Epithelial cell of alveolus of lung (primary cell): Measurements from ENCODE around the gene WFDC10B. TPM values are rescaled to one million over a fixed set of nuclear protein-coding genes. Genes with fewer than 3 reads are reported as not detected.

ENCODE experiments used
- total RNA-seq: library from RNA; depleted of rRNA; stranded (reverse); fragments of >200 nt; gene quantifications from 2 replicates; pipeline ENCODE4 v1.2.1, GENCODE V29; 2015

WFDC10B gene
- not detected in 2 replicates for total RNA-seq

GRCh38 chr20:45704969-45705637, at the start of gene WFDC10B:
WFDC10B (minus strand) TSS chr20:45705019; CDS start chr20:45685992, 19,027 bp downstream.

GRCh38 chr20:45722047-45722446, 17.2 kb upstream of the WFDC10B start, which contains the start of gene SPINT4:
SPINT4 (plus strand) TSS chr20:45722347; CDS start chr20:45722368, 21 bp downstream.

GRCh38 chr20:45701873-45702272, 2.9 kb downstream of the WFDC10B start, which contains the start of gene WFDC13:
WFDC13 (plus strand) TSS chr20:45702038; CDS start chr20:45702124, 86 bp downstream.

GRCh38 chr20:45670139-45670538, 34.7 kb downstream of the WFDC10B start, which contains the start of gene WFDC11:
WFDC11 (minus strand) TSS chr20:45670239; CDS start chr20:45650600, 19,639 bp downstream.

Other genes with a start within 250 kb of the WFDC10B start
- 0.26 TPM in 1 of 2 replicates, not detected in the other for gene WFDC2, start 235.3 kb downstream of the WFDC10B start, total RNA-seq
- not detected in 2 replicates for gene SPINT3, start 189.4 kb downstream of the WFDC10B start, total RNA-seq
- not detected in 2 replicates for gene WFDC6, start 165.5 kb downstream of the WFDC10B start, total RNA-seq
- not detected in 2 replicates for gene EPPIN, start 157.6 kb downstream of the WFDC10B start, total RNA-seq
- gene WFDC8, start 125.7 kb downstream of the WFDC10B start, total RNA-seq = not detected in 2 replicates
- gene WFDC10A, start 75.3 kb downstream of the WFDC10B start, total RNA-seq = not detected in 2 replicates
- not detected in 2 replicates for gene WFDC9, start 73.7 kb downstream of the WFDC10B start, total RNA-seq
- not detected in 2 replicates for gene WFDC11, start 34.8 kb downstream of the WFDC10B start, total RNA-seq
- gene WFDC13, start 3.0 kb downstream of the WFDC10B start, total RNA-seq = not detected in 2 replicates
- not detected in 2 replicates for gene SPINT4, start 17.3 kb upstream of the WFDC10B start, total RNA-seq
- gene WFDC3, start 86.9 kb upstream of the WFDC10B start, total RNA-seq = 0.26 and 7.5 TPM in 2 replicates
- 26.4 and 28.7 TPM in 2 replicates for gene DNTTIP1, start 86.9 kb upstream of the WFDC10B start, total RNA-seq
- gene UBE2C, start 107.6 kb upstream of the WFDC10B start, total RNA-seq = 65.5 and 110 TPM in 2 replicates
- 0.24 TPM in 1 of 2 replicates, not detected in the other for gene TNNC2, start 122.3 kb upstream of the WFDC10B start, total RNA-seq
- gene SNX21, start 128.8 kb upstream of the WFDC10B start, total RNA-seq = 31.7 and 43.9 TPM in 2 replicates
- 45.8 and 54.5 TPM in 2 replicates for gene ACOT8, start 152.4 kb upstream of the WFDC10B start, total RNA-seq
- 4.1 and 4.2 TPM in 2 replicates for gene ZSWIM3, start 152.6 kb upstream of the WFDC10B start, total RNA-seq
- gene ZSWIM1, start 176.2 kb upstream of the WFDC10B start, total RNA-seq = 7.2 and 10.7 TPM in 2 replicates
- gene SPATA25, start 182.6 kb upstream of the WFDC10B start, total RNA-seq = 0.72 and 1.2 TPM in 2 replicates
- 2.6 and 7.6 TPM in 2 replicates for gene NEURL2, start 186.2 kb upstream of the WFDC10B start, total RNA-seq
- gene CTSA, start 186.3 kb upstream of the WFDC10B start, total RNA-seq = 93.3 and 101 TPM in 2 replicates
- gene PLTP, start 207.1 kb upstream of the WFDC10B start, total RNA-seq = 121 and 318 TPM in 2 replicates
- gene PCIF1, start 229.7 kb upstream of the WFDC10B start, total RNA-seq = 19.0 and 20.2 TPM in 2 replicates